H9 (cell line): Measurements from ENCODE around the gene FLRT2. TPM values are rescaled to one million over a fixed set of nuclear protein-coding genes. Genes with fewer than 3 reads are reported as not detected.

Experiments used
- DNase-seq: peaks from one replicate; pipeline ENCODE4 v3.0.0-alpha.2; 2017
- H2AFZ ChIP-seq: one replicate; pipeline ENCODE4 v1.6.1; 2013; ENCODE audit warnings: mild to moderate bottlenecking, low read length, control low read depth, moderate library complexity
- H2AK5ac ChIP-seq: 2 replicates; pipeline ENCODE4 v1.6.1; 2013; ENCODE audit warnings: low read length, control low read depth, mixed read lengths; ENCODE audit not compliant: insufficient read length
- H2BK120ac ChIP-seq: one replicate; pipeline ENCODE4 v1.6.1; 2013; ENCODE audit warnings: low read depth, mild to moderate bottlenecking, low read length, control low read depth, inconsistent platforms; ENCODE audit not compliant: poor library complexity, severe bottlenecking
- H2BK12ac ChIP-seq: 2 replicates; pipeline ENCODE4 v1.6.1; 2013; ENCODE audit warnings: low read length, control low read depth, mixed read lengths, low read depth; ENCODE audit not compliant: insufficient read length
- H2BK15ac ChIP-seq: 2 replicates; pipeline ENCODE4 v1.6.1; 2013; ENCODE audit warnings: low read depth, low read length, control low read depth
- H2BK20ac ChIP-seq: one replicate; pipeline ENCODE4 v1.6.1; 2013; ENCODE audit warnings: low read depth, mild to moderate bottlenecking, low read length, control low read depth, inconsistent platforms; ENCODE audit not compliant: poor library complexity, severe bottlenecking
- H2BK5ac ChIP-seq: 2 replicates; pipeline ENCODE4 v1.6.1; 2013; ENCODE audit warnings: low read length, control low read depth, mixed read lengths; ENCODE audit not compliant: insufficient read length
- H3K14ac ChIP-seq: 2 replicates; pipeline ENCODE4 v1.6.1; 2013; ENCODE audit warnings: low read length, control low read depth; ENCODE audit not compliant: insufficient read depth
- H3K18ac ChIP-seq: 2 replicates; pipeline ENCODE4 v1.6.1; 2013; ENCODE audit warnings: low read depth, mild to moderate bottlenecking, mixed read lengths, low read length, control low read depth; ENCODE audit not compliant: insufficient read length
- H3K23ac ChIP-seq: 2 replicates; pipeline ENCODE4 v1.6.1; 2013; ENCODE audit warnings: low read length, control low read depth, mixed read lengths, low read depth; ENCODE audit not compliant: insufficient read length
- H3K23me2 ChIP-seq: 2 replicates; pipeline ENCODE4 v1.6.1; 2013; ENCODE audit warnings: low read depth, mild to moderate bottlenecking, mixed read lengths, low read length, control low read depth; ENCODE audit not compliant: insufficient read length, poor library complexity, severe bottlenecking
- H3K27ac ChIP-seq: 2 replicates; pipeline ENCODE4 v1.5.1; 2013; ENCODE audit warnings: low read length, control low read depth, mixed read lengths, low read depth; ENCODE audit not compliant: insufficient read length
- H3K27me3 ChIP-seq: 2 replicates; pipeline ENCODE4 v1.6.1; 2013; ENCODE audit warnings: low read length, control low read depth, inconsistent platforms; ENCODE audit not compliant: insufficient read depth
- H3K4ac ChIP-seq: 2 replicates; pipeline ENCODE4 v1.6.1; 2013; ENCODE audit warnings: low read depth, mild to moderate bottlenecking, control low read depth, inconsistent platforms, low read length, moderate library complexity
- H3K4me1 ChIP-seq: 2 replicates; pipeline ENCODE4 v1.6.1; 2013; ENCODE audit warnings: low read length, control low read depth, inconsistent platforms; ENCODE audit not compliant: insufficient read depth
- H3K4me2 ChIP-seq: 2 replicates; pipeline ENCODE4 v1.6.1; 2013; ENCODE audit warnings: low read length, control low read depth, mixed read lengths; ENCODE audit not compliant: insufficient read length, insufficient read depth
- H3K56ac ChIP-seq: 2 replicates; pipeline ENCODE4 v1.6.1; 2013; ENCODE audit warnings: low read depth, mild to moderate bottlenecking, mixed read lengths, low read length, control low read depth; ENCODE audit not compliant: insufficient read length
- H3K79me1 ChIP-seq: 2 replicates; pipeline ENCODE4 v1.6.1; 2013; ENCODE audit warnings: low read depth, mild to moderate bottlenecking, moderate library complexity, low read length, control low read depth, inconsistent platforms; ENCODE audit not compliant: insufficient read depth, poor library complexity, severe bottlenecking
- H3K79me2 ChIP-seq: 2 replicates; pipeline ENCODE4 v1.6.1; 2013; ENCODE audit warnings: low read length, control low read depth, inconsistent platforms; ENCODE audit not compliant: insufficient read depth
- H3K9ac ChIP-seq: 2 replicates; pipeline ENCODE4 v1.6.1; 2013; ENCODE audit warnings: low read length, control low read depth, mixed read lengths; ENCODE audit not compliant: insufficient read length; ENCODE audit errors: extremely low read depth
- H3K9me3 ChIP-seq: one replicate; pipeline ENCODE4 v1.6.1; 2013; ENCODE audit warnings: low read depth, low read length, inconsistent platforms; ENCODE audit not compliant: control insufficient read depth
- H3T11ph ChIP-seq: one replicate; pipeline ENCODE4 v1.6.1; 2013; ENCODE audit warnings: mild to moderate bottlenecking, low read length, control low read depth, inconsistent platforms
- H4K20me1 ChIP-seq: one replicate; pipeline ENCODE4 v1.6.1; 2013; ENCODE audit not compliant: control insufficient read depth, insufficient read length, insufficient read depth
- H4K5ac ChIP-seq: 2 replicates; pipeline ENCODE4 v1.6.1; 2013; ENCODE audit warnings: low read depth, mild to moderate bottlenecking, mixed read lengths, low read length, control low read depth; ENCODE audit not compliant: insufficient read length
- H4K8ac ChIP-seq: replicated peaks from 2 replicates; pipeline ENCODE4 v1.6.1; 2013; ENCODE audit warnings: low read length, control low read depth, mixed read lengths, low read depth; ENCODE audit not compliant: insufficient read length
- H4K91ac ChIP-seq: 2 replicates; pipeline ENCODE4 v1.6.1; 2013; ENCODE audit warnings: low read depth, mild to moderate bottlenecking, moderate library complexity, mixed read lengths, low read length, control low read depth; ENCODE audit not compliant: insufficient read length
- H3K27ac Mint-ChIP-seq, 3 experiments: 2 replicates in 2 of 3; 3 replicates in 1 of 3; pipeline ENCODE4 v1.8.0; 2020 to 2021; ENCODE audit warnings: mixed read lengths in 3 of 3, mild to moderate bottlenecking in 1 of 3, moderate library complexity in 1 of 3
- H3K27me3 Mint-ChIP-seq: 2 replicates; pipeline ENCODE4 v1.8.0; 2021; ENCODE audit warnings: low read depth, mild to moderate bottlenecking, moderate library complexity, mixed read lengths
- H3K36me3 Mint-ChIP-seq, 3 experiments: 2 replicates in 2 of 3; 3 replicates in 1 of 3; pipeline ENCODE4 v1.8.0; 2020 to 2021; ENCODE audit warnings: low read depth in 3 of 3, mixed read lengths in 3 of 3; ENCODE audit not compliant: insufficient read depth in 1 of 3
- H3K4me1 Mint-ChIP-seq, 2 experiments: 2 replicates each; pipeline ENCODE4 v1.8.0; 2020; ENCODE audit warnings: mixed read lengths in 2 of 2
- H3K4me3 Mint-ChIP-seq, 2 experiments: 2 replicates in 1 of 2; 3 replicates in 1 of 2; pipeline ENCODE4 v1.8.0; 2020 to 2021; ENCODE audit warnings: mild to moderate bottlenecking in 2 of 2, mixed read lengths in 2 of 2, moderate library complexity in 1 of 2
- H3K9me3 Mint-ChIP-seq, 2 experiments: 2 replicates in 1 of 2; 3 replicates in 1 of 2; pipeline ENCODE4 v1.8.0; 2020; ENCODE audit warnings: mild to moderate bottlenecking in 2 of 2, mixed read lengths in 2 of 2, moderate library complexity in 1 of 2
- CTCF ChIP-seq: fragments of 200-600 bp; sonication (generic); conservative IDR thresholded peaks from 3 replicates; pipeline ENCODE4 v1.8.0; 2021; ENCODE audit warnings: antibody characterized with exemption, mild to moderate bottlenecking
- WGBS: extraction: QIAGEN DNeasy Blood & Tissue Kit; methylation state at CpG from one replicate; pipeline ENCODE4 v1.1.7; 2013; ENCODE audit warnings: missing lambda C conversion rate, low lambda C conversion rate, mixed read lengths; ENCODE audit not compliant: insufficient read length; ENCODE audit errors: extremely low coverage; 5-methylcytosine and 5-hydroxymethylcytosine counted together
- total RNA-seq: library from RNA; stranded (reverse); gene quantifications from 2 replicates; pipeline ENCODE4 v1.2.1, GENCODE V29; 2021

The FLRT2 gene
- total RNA-seq, 1 experiment from 2014 or later: 3.3 TPM

GRCh38 chr14:85514487-85514886 is 15.5 kb upstream of the FLRT2 start:
- H4K8ac ChIP-seq: no peak overlapping the region

More at GRCh38 chr14:85514487-85514886, 15.5 kb upstream of the FLRT2 start:
- no peak overlapping the region for H3K18ac ChIP-seq
- no peaks in the 10 kb centered on the region for H3K27me3 ChIP-seq
- H3K4me1 ChIP-seq: no peaks in the 10 kb centered on the region
- no peak overlapping the region for H3K23ac ChIP-seq
- no peak overlapping the region for H3K4ac ChIP-seq
- H3K27me3 Mint-ChIP-seq: no peaks in the 10 kb centered on the region; the same call in 1 of the 2 replicates
- no peak for DNase-seq
- TF ChIP-seq CTCF: no peak
- WGBS: no CpG with 5 or more reads among the region's 2 CpGs
- no peak overlapping the region for H2BK12ac ChIP-seq
- no peak overlapping the region for H2BK15ac ChIP-seq
- no peak overlapping the region for H2AFZ ChIP-seq
- H3K56ac ChIP-seq: no peak overlapping the region
- no peaks in the 10 kb centered on the region for H3K36me3 Mint-ChIP-seq
- no peak overlapping the region for H3K4me3 Mint-ChIP-seq
- H3T11ph ChIP-seq: no peak overlapping the region
- no peak overlapping the region for H2BK5ac ChIP-seq
- H3K79me2 ChIP-seq: no peaks in the 10 kb centered on the region
- H3K27ac Mint-ChIP-seq: no peak overlapping the region
- no peak overlapping the region for H3K14ac ChIP-seq
- H3K9me3 Mint-ChIP-seq: no peaks in the 10 kb centered on the region
- H3K9me3 ChIP-seq: no peaks in the 10 kb centered on the region
- no peak overlapping the region for H2BK20ac ChIP-seq
- no peak overlapping the region for H2BK120ac ChIP-seq
- H3K9ac ChIP-seq: no peak overlapping the region
- H4K91ac ChIP-seq: no peak overlapping the region
- H3K23me2 ChIP-seq: no peaks in the 10 kb centered on the region
- no peak overlapping the region for H2AK5ac ChIP-seq
- H4K20me1 ChIP-seq: no peaks in the 10 kb centered on the region
- no peak overlapping the region for H4K5ac ChIP-seq
- no peaks in the 10 kb centered on the region for H3K79me1 ChIP-seq
- no peak overlapping the region for H3K27ac ChIP-seq
- no peak overlapping the region for H3K4me2 ChIP-seq
- peaks cover under 1% of the 10 kb centered on the region in 2 experiments; a peak in 2 of 4 replicates for H3K4me1 Mint-ChIP-seq
